HK-2 (cell line): ENCODE results near the gene LRRC27.

Experiments
- DNase-seq: peaks from one replicate; pipeline ENCODE4 v3.0.0-alpha.2; 2018; ENCODE audit not compliant: unreplicated experiment

The LRRC27 gene

GRCh38 chr10:132301371-132302330, 30.3 kb upstream of the LRRC27 start:
- DNase-seq = no peak

GRCh38 chr10:132302421-132303310, 29.3 kb upstream of the LRRC27 start:
- no peak for DNase-seq

GRCh38 chr10:132303361-132304115, 28.5 kb upstream of the LRRC27 start:
- no peak for DNase-seq

- no peak for DNase-seq
These were observed 27.1 kb upstream of the LRRC27 start for GRCh38 chr10:132304756-132305509.

GRCh38 chr10:132305654-132306342, 26.2 kb upstream of the LRRC27 start:
- no peak for DNase-seq

- DNase-seq = no peak
These were observed 25.7 kb upstream of the LRRC27 start for GRCh38 chr10:132306343-132306685.

GRCh38 chr10:132306864-132307751, 24.9 kb upstream of the LRRC27 start:
- DNase-seq = peak; percentile 74

GRCh38 chr10:132307823-132308586, 24.0 kb upstream of the LRRC27 start, which contains the start of gene STK32C:
STK32C (minus strand) TSS chr10:132307950; CDS start chr10:132307833, 117 bp downstream.
- DNase-seq = peak; percentile 99

GRCh38 chr10:132308587-132309470, 23.2 kb upstream of the LRRC27 start:
- DNase-seq = no peak

GRCh38 chr10:132309471-132309865, 22.5 kb upstream of the LRRC27 start:
- no peak for DNase-seq

- no peak for DNase-seq
These were observed 22.0 kb upstream of the LRRC27 start for GRCh38 chr10:132309879-132310591.

GRCh38 chr10:132310701-132311337, 21.2 kb upstream of the LRRC27 start:
- DNase-seq = no peak

GRCh38 chr10:132311338-132311939, 20.6 kb upstream of the LRRC27 start:
- DNase-seq = no peak

- DNase-seq = no peak
These were observed 18.7 kb upstream of the LRRC27 start for GRCh38 chr10:132313305-132313704.

- no peak for DNase-seq
These were observed 18.1 kb upstream of the LRRC27 start for GRCh38 chr10:132313865-132314264.

GRCh38 chr10:132314336-132314735, 17.7 kb upstream of the LRRC27 start:
- DNase-seq = no peak
